Gastroesophageal sphincter (tissue), 4 donors: ENCODE measurements around the gene TAF13. TPM values are rescaled to one million over a fixed set of nuclear protein-coding genes. Genes with fewer than 3 reads are reported as not detected.
A peak's percentile ranks its signal among the peaks of the same experiment; 100 is the strongest.

ENCODE experiments used
- ATAC-seq: fragments of 150-250 bp; one replicate; pipeline ENCODE4 v1.9.1; 2016; ENCODE audit warnings: mild to moderate bottlenecking, moderate library complexity
- H3K27ac ChIP-seq, 4 donors: fragments of 200-600 bp; sonication (generic) in 3 of 4; 1 replicate in 3 of 4; 2 replicates in 1 of 4; pipeline ENCODE4 v1.5.1; 2016 to 2019
- H3K27me3 ChIP-seq: fragments of 200-600 bp; sonication (generic); one replicate; pipeline ENCODE4 v1.5.1; 2019
- H3K36me3 ChIP-seq, 2 donors: fragments of 200-600 bp; sonication (generic); one replicate each; pipeline ENCODE4 v1.5.1; 2019; ENCODE audit warnings: control low read depth in 1 of 2
- H3K4me1 ChIP-seq, 3 donors: fragments of 200-600 bp; sonication (generic); 1 replicate in 2 of 3; 2 replicates in 1 of 3; pipeline ENCODE4 v1.5.1; 2016 to 2019; ENCODE audit warnings: control low read depth in 2 of 3
- H3K4me3 ChIP-seq, 2 donors: fragments of 200-600 bp; sonication (generic); one replicate each; pipeline ENCODE4 v1.5.1; 2019; ENCODE audit warnings: mild to moderate bottlenecking in 1 of 2, moderate library complexity in 1 of 2
- H3K9me3 ChIP-seq, 3 donors: fragments of 200-600 bp; sonication (generic); one replicate each; pipeline ENCODE4 v1.5.1; 2017 to 2019; ENCODE audit warnings: control low read depth in 2 of 3
- EP300 ChIP-seq: sonication (generic); formaldehyde crosslinking; IDR thresholded peaks from one replicate; pipeline ENCODE4 v1.6.1; 2017; ENCODE audit warnings: antibody characterized with exemption, mild to moderate bottlenecking
- POLR2A ChIP-seq, 2 donors: fragments of 450-650 bp; IDR thresholded peaks; one replicate each; pipeline ENCODE4 v1.6.1; 2017; ENCODE audit warnings: antibody characterized with exemption in 2 of 2, mild to moderate bottlenecking in 2 of 2, moderate library complexity in 1 of 2
- POLR2AphosphoS5 ChIP-seq: sonication (generic); formaldehyde crosslinking; IDR thresholded peaks from one replicate; pipeline ENCODE4 v1.6.1; 2017; ENCODE audit warnings: antibody characterized with exemption
- WGBS, 2 donors: methylation state at CpG; one replicate each; pipeline ENCODE4 v1.1.5; 2018; ENCODE audit warnings: low coverage in 1 of 2; 5-methylcytosine and 5-hydroxymethylcytosine counted together
- total RNA-seq, 4 donors: library from RNA; depleted of rRNA; stranded (reverse); fragments of >200 nt; gene quantifications; one replicate each; pipeline ENCODE4 v1.1.0, GENCODE V29; 2016
- TF ChIP-seq, protein P1 (sequence below), 4 experiments: fragments of 200-600 bp in 2 of 4; fragments of 450-650 bp in 2 of 4; sonication (generic) in 1 of 4; IDR thresholded peaks; one replicate each; pipeline ENCODE4 v1.5.1; 2017 to 2019; ENCODE audit warnings: antibody characterized with exemption in 4 of 4, mild to moderate bottlenecking in 2 of 4, moderate library complexity in 2 of 4

The TAF13 gene
- total RNA-seq, 4 donors from 2014 or later = 54.8 to 73.1 (median 59.1) TPM

DNA sequence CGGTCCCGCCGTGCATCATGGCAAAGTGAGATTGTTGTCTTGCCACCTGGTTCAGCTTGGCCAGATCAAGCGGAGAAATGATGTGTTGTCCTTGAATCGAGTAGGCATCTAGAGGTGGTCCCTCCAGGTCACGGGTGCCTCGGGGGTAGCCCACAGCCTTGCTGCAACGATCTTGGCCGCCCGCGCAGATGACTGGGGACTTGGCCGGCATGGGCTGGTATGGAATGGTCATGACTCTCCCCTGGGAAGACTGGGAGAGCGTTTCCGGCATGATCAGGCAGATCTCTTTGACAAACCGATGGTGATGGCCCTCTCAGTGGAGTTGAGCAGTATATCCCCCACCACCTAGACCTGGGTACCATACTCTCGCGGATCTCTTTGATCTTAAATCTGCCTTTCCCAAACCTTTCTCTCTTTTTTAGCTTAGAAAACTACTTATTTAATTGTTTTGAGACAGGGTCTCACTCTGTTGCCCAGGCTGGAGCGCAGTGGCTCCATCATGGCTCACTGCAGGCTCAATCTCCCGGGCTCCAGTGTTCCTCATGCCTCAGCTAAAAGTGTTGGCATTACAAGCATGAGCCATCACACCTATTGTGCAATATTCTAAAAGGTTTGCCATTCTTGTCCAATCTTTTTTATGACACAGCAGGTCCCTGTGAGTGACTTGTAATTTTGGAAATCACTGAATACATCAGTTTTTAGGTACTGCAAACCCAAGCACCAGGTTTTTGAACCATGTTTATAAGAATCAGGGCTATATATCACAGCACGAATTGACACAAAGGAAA is 28.8 kb upstream of the TAF13 start:
- WGBS, 2 donors = 69 to 87% methylated on average over 5 to 7 of the region's 20 CpGs
- Histone ChIP-seq H3K36me3 (peaks cover 0 to 10% of the 10 kb centered on the region in 2 donors), H3K4me1 (peaks cover 0 to 20% (median 7%) of the 10 kb centered on the region in 3 donors), H3K9me3 (no peaks in the 10 kb centered on the region), H3K27ac (no peak overlapping the region), H3K27me3 (no peaks in the 10 kb centered on the region), H3K4me3 (no peak overlapping the region)
- no peak for ATAC-seq
- no peak for TF ChIP-seq POLR2AphosphoS5
- TF ChIP-seq POLR2A (IDR thresholded peaks at IDR 0.05) = no peak
- TF ChIP-seq, protein P1, sequence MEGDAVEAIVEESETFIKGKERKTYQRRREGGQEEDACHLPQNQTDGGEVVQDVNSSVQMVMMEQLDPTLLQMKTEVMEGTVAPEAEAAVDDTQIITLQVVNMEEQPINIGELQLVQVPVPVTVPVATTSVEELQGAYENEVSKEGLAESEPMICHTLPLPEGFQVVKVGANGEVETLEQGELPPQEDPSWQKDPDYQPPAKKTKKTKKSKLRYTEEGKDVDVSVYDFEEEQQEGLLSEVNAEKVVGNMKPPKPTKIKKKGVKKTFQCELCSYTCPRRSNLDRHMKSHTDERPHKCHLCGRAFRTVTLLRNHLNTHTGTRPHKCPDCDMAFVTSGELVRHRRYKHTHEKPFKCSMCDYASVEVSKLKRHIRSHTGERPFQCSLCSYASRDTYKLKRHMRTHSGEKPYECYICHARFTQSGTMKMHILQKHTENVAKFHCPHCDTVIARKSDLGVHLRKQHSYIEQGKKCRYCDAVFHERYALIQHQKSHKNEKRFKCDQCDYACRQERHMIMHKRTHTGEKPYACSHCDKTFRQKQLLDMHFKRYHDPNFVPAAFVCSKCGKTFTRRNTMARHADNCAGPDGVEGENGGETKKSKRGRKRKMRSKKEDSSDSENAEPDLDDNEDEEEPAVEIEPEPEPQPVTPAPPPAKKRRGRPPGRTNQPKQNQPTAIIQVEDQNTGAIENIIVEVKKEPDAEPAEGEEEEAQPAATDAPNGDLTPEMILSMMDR (IDR thresholded peaks at IDR 0.05) = no peak
- no peak for TF ChIP-seq EP300

DNA sequence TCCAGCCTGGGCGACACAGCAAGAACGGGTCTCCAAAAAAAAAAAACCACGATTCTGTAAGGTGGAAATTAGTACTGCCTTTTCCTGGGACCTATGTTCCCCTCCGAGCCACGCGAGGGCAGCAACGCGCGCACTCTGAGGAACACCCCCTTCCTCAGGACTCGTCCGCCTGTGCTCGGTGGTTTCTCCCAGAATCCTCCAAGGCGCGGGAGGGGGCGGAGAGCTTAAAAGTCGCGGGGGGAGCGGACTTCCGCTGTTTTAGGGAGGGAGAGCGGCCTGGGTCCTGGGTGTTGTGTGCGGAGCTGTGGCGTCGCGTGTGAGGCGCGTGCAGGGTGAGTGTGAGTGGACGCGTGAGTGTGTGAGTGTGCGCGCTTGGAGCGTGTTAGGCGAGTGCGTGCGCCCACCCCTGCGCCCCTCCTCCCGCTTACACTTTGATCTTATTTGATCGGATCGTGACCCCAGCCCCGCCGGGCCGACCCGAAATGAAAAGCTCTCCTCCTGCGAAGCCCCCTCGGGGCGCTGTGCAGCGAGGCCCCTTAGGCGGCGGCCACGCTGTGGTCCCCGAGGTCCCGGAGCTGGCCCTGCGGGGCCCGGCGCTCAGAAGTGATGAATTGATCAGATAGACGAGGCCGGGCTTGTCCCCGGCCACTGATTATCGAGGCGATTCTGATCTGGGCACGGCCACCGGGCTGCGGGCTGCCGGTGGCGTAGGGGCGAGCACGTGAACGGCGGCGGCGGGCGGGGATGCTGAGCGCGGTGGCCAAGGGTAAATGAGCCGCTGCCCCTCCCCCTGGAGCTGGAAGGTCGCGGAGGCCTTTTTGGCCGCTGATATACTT is 24.4 kb upstream of the TAF13 start:
- WGBS, 2 donors = 0 to 1% methylated on average over 3 to 27 of the region's 77 CpGs
- Histone ChIP-seq H3K27me3 (no peaks in the 10 kb centered on the region), H3K9me3 (no peaks in the 10 kb centered on the region), H3K27ac (peak overlapping the region; percentile 69 to 99 (median 98)), H3K4me3 (peak overlapping the region; percentile 40 to 97), H3K36me3 (peaks cover 0 to 22% of the 10 kb centered on the region in 2 donors), H3K4me1 (peaks cover 0 to 34% (median 9%) of the 10 kb centered on the region in 3 donors)
- no peak for TF ChIP-seq EP300
- TF ChIP-seq POLR2A (IDR thresholded peaks at IDR 0.05) = peak; percentile 93 to 97
- TF ChIP-seq, protein P1 (IDR thresholded peaks at IDR 0.05) = peak in 3 of 4 experiments; percentile 80 to 95 (median 84)
- peak; percentile 99 for TF ChIP-seq POLR2AphosphoS5
- peak; percentile 97 for ATAC-seq

DNA sequence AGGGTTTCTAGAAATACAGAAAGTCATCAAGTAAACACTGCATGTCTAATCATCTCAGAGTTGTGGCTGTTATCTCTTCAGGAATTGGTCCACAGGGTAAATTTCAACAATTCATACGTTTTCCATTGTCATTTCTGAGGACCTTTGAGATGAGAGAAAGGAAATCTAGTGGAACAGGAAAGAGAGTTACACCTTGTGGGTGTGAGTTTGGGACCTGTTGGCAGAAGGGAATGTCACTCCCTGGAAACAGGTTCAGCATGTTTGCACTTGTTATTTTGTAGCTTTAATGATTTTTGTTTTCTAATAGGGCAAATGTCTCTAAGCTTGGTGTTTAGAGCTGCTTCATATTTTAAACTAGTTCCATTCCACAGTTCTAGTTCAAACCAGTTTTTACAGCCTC is 20.3 kb upstream of the TAF13 start:
- H3K27ac ChIP-seq = peak overlapping the region in 1 of 4 donors; percentile 34
- peaks cover 6 to 63% (median 13%) of the 10 kb centered on the region in 3 donors for H3K4me1 ChIP-seq
- no peak for ATAC-seq

DNA sequence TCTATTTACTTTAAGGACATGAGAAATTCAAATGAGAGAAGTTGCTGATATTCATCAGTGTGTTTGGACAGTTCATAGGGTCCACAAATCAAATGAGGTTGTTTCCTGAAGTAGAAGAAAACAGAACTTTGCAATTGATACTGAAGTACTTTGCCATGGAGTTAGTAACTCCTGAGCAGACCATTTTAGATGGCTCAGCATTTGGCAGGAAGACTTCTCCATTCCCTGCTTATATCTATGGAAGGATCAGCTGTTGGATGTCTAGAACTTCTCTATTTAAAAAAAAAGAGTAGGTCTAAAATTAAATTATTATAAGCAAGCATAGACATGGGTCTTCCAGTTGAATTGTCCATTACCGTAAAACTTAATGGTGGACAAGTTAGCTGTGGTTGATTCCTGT is 19.8 kb upstream of the TAF13 start:
- no peaks in the 10 kb centered on the region for H3K9me3 ChIP-seq
- TF ChIP-seq, protein P1 (IDR thresholded peaks at IDR 0.05) = no peak
- TF ChIP-seq POLR2AphosphoS5 = no peak
- no peak for TF ChIP-seq POLR2A (IDR thresholded peaks at IDR 0.05)
- TF ChIP-seq EP300 = no peak
- no peak overlapping the region for H3K4me3 ChIP-seq
- H3K36me3 ChIP-seq = peaks cover 0 to 35% of the 10 kb centered on the region in 2 donors
- no peak overlapping the region for H3K27ac ChIP-seq
- no peaks in the 10 kb centered on the region for H3K27me3 ChIP-seq
- peaks cover 6 to 58% (median 13%) of the 10 kb centered on the region in 3 donors for H3K4me1 ChIP-seq
- WGBS, 2 donors = 80 to 89% methylated on average over 1 of the region's 1 CpG
- no peak for ATAC-seq

More for the DNA sequence above, 20.3 kb upstream of the TAF13 start:
- peaks cover 0 to 35% of the 10 kb centered on the region in 2 donors for H3K36me3 ChIP-seq
- no peak for TF ChIP-seq EP300
- no peaks in the 10 kb centered on the region for H3K9me3 ChIP-seq
- H3K27me3 ChIP-seq = no peaks in the 10 kb centered on the region
- no peak overlapping the region for H3K4me3 ChIP-seq
- WGBS, 2 donors = 36 to 40% methylated on average over 1 of the region's 1 CpG

DNA sequence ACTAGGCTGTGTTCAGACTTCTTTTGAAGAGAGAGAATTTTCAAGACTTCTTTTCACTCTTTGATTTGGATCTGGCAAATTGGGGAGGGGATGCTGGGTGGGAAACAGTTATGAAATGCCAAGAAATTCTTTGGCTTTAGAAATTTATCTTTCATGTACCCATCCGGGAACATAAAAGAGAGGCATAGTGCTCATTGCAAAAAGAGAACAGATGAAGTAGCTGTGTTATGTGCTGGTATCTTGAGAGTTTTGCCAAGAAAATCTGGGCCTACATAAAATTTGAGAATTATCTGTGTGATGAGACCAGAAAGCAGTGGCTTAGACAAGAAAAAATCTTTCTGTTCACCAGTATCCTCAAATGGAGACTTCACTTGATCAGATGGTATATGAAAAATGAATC is 19.1 kb upstream of the TAF13 start:
- 67 to 74% methylated on average over 1 of the region's 1 CpG for WGBS, 2 donors
- Histone ChIP-seq H3K9me3 (no peaks in the 10 kb centered on the region), H3K36me3 (peaks cover 0 to 35% of the 10 kb centered on the region in 2 donors), H3K27ac (peak overlapping the region; percentile 22 to 97 (median 75)), H3K4me3 (no peak overlapping the region), H3K4me1 (peaks cover 6 to 62% (median 13%) of the 10 kb centered on the region in 3 donors), H3K27me3 (no peaks in the 10 kb centered on the region)
- ATAC-seq = no peak
- TF ChIP-seq POLR2AphosphoS5 (no peak), POLR2A (IDR thresholded peaks at IDR 0.05) (no peak), EP300 (no peak)
- TF ChIP-seq, protein P1 (IDR thresholded peaks at IDR 0.05) = no peak
